ENCODE measurements around the gene C20orf202.
A peak's percentile ranks its signal among the peaks of the same experiment; 100 is the strongest.
"Not testable (repeated sequence)": the region's sequence is repeated elsewhere in the genome, so short reads cannot be mapped to it uniquely, and the experiment has no call there.

C20orf202 gene

DNA sequence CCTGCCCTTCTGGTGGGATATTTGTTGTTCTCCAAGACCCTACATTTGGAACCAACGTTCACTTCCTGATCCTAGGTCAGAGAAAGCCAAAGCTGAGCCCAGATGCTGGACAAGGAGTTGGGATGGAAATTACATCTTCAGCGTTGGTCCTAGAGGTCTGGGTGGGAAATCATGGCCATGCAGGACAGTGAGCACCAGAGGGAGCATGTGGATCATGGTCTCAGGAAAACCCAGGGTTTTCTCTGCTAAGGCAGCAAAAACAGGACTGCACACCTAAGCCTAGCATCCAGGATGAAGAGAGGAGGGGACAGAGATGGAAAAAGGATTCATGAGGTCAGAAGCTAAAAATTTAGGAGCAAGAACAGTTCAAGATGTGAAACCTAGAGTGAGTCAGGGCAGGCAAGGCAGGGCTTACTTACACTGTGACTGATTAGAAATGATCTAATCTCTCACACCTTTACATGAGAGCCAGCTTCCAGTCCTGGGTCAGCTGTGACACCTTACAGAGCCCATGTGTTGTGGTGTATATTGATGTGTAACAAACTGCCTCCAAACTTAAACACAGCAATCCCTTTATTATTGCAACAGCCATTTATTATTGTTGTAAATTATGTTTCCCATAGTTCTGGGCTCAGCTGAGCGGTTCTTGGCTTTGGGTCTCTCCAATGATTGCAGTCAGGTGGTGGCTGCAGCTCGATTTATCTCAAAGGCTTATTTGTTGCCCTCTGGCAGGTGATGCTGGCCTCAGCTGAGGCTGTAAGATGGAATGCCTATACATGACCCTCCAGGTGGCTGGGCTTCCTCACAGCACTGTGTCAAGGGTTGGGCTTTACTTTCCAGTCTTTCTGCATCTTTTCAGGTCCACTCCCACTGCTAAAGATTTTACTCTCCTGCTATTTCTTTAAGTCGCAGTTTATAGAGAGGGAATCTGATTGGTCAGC is 6.5 kb downstream of the C20orf202 start:
- no peak for DNase-seq

DNA sequence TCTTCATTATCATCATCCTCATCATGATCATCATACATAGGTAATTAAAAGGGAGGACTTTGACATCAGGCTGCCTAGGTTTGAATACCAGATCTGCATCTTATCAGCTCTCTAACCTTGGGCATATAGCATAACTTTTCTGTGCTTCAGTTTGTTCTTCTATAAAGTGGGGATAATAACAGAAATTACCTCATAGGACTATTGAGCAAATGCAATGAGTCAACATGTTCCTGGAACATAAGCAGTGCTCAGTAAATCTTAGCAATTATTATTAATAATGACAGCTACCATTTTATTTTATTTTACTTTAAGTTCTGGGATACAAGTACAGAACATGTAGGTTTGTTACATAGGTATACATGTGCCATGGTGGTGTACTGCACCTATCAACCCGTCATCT is 7.2 kb downstream of the C20orf202 start:
- no peak for DNase-seq

DNA sequence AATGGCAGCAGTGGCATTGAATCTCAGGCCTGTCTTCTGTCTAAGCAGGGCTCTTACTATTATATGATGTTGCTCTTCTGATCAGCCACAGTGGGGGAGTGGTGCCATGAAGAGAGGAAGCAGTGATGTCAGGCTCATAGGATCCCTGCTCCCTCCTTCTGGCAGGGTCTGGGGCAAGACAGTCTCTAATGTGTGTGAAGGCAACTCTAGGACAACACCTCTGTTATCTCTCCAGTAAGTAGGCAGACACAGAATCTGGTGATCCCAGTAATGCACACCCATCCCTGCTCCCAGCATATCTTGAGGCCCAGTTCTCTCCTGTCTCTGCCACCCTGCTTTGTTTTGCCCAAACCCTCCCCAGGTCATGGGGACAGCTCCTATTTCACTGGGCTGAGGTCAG is 8.8 kb downstream of the C20orf202 start:
- DNase-seq = no peak

DNA sequence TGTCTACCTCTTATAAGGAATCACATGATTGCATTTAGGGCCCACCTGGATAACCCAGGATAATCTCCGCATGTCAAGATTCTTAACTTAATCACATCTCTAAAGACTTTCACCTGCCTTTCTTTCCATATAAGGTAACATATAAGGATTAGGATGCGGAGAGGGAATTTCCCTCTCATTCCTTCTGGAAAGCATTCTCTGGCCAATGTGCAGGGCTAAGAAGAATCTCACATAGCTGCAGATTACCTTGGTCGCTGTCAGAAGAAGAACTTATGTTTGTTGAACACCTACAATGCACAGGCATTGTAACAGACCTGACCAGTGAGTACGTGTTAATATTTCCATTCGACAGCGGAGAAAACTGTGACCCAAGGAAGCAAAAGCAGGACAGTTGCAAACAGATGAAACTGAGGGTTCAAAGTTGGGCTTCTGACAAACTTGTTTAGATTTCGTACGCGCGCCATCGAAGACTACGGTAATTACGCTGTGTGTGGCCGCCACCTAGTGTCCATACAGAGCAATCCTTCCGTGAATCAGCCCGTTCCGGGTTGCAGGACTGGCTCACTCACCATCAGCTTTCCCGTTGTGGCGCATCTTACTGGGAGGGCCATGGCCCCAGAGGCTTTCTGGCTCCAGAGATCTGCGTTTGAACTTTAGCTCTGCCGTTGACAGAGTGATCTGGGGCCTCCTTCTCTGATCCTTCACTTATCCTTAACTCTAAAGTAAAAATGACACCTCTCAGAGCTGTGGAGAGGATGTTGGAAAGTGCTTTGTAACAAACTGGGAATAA is 9.5 kb downstream of the C20orf202 start:
- peak in 45 of 56 donors; percentile 5 to 78 (median 23) for DNase-seq

DNA sequence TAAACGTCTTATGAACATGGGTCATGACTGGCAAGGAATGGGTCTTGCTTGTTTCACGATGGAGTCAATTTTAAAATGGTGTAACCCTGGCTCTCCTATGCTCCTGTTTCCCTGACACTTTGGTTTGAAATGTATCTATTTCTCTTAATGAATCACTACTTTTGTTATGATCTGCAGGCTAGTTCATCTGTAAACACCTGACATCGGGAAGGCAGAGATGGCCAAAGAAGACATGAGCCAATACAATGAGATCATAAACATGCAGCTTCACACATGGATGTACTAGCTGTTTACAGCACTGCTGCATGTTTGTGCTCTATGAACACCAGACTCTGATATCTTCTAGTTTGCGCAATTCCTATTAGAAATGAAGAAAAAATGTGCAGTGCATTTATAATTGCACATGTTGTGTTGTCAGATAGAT is 11.6 kb downstream of the C20orf202 start:
- DNase-seq = no peak

DNA sequence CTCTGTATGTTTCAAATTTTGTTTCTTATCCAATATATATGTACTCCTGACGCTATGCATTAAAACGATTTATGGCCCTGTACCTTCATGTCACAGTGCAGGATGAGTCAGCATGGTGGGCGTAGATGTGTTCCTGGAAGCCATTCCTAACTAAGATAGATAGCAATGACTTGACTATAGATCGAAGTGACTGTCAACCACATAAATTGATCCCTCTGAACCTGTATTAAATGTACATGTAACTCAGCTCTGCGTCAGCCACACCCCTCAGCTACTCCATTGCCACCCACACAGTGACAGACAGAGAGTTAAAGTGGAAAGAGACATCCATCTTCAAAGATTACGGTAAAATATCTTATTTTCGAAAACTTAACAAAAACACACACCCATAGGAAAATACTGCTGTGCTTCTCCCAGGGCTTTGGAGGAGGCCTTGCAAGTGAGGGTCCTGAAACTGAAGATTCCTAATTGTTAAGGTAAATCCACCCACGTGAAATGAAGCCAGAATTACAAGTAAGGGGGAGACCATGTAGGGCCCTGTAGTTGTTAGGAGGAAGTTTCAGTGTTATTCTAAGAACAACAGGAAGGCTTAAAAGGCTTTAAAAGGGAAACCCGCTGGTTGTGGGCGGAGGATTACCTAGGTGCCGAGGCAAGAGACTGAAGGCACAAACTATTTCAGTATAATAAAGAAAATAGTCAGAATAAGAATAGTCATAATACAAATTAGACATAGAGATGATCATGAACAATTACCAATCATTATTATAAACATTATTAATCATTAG is 12.3 kb downstream of the C20orf202 start:
- DNase-seq = no peak

DNA sequence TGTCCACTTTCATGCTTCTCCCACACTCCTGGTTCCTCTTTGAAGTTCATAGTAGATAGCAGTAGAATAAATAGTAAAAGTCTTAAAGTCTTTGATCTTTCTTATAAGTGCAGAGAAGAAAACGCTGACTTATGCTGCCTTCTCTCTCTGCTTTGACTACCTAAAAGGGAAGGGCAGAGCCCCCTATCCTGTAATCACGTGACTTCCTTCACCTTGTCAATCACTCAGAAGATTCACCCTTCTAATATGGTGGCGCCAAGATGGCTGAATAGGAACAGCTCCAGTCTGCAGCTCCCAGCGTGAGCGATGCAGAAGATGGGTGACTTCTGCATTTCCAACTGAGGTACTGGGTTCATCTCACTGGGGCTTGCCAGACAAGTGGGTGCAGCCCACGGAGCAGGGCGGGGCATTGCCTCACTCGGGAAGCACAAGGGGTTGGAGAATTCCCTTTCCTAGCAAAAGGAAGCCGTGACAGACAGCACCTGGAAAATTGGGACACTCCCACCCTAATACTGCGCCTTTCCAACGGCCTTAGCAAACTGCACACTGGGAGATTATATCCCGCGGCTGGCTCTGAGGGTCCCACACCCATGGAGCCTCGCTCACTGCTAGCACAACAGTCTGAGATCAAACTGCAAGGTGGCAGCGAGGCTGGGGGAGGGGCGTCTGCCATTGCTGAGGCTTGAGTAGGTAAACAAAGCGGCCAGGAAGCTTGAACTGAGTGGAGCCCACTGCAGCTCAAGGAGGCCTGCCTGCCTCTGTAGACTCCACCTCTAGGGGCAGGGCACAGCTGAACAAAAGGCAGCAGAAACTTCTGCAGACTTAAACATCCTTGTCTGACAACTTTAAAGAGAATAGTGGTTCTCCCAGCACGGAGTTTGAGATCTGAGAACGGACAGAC is 13.5 kb downstream of the C20orf202 start:
- DNase-seq = peak in 8 of 56 donors; percentile 7 to 50 (median 32)

DNA sequence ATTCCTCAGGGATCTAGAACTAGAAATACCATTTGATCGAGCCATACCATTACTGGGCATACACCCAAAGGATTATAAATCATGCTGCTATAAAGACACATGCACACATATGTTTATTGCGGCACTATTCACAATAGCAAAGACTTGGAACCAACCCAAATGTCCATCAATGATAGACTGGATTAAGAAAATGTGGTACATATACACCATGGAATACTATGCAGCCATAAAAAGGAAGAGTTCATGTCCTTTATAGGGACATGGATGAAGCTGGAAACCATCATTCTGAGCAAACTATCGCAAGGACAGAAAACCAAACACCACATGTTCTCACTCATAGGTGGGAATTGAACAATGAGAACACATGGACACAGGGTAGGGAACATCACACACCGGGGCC is 19.5 kb downstream of the C20orf202 start:
- not testable (repeated sequence) for DNase-seq

DNA sequence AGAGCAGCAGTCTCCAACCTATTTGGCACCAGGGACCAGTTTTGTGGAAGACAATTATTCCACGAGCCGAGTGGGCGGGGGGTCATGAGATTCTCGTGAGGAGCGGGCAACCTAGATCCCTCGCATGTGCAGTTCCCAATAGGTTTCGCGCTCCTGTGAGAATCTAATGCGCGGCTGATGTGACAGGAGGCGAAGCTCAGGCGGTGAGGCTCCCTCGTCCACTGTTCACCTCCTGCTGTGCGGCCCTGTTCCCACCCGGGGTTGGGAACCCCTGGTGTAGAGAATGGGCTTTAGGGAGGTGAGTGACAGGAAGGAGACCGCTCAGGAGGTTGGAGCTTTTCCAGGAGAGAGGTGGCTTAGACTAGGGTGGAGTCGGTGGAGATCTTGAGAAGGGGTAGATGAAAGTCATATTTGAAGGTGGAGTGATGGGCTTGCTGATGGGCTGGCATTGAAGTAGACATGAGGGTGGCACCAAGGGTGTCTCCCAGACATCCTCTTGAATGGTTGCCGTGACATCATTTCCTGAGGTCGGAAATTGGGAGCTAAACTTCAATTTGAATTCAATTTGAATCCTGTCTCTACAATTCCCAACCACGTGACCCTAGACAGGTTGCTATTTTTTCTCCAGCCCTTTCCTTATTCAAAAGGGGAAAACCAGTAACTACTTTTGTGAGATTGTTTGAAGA is 21.1 kb downstream of the C20orf202 start:
- DNase-seq = no peak

DNA sequence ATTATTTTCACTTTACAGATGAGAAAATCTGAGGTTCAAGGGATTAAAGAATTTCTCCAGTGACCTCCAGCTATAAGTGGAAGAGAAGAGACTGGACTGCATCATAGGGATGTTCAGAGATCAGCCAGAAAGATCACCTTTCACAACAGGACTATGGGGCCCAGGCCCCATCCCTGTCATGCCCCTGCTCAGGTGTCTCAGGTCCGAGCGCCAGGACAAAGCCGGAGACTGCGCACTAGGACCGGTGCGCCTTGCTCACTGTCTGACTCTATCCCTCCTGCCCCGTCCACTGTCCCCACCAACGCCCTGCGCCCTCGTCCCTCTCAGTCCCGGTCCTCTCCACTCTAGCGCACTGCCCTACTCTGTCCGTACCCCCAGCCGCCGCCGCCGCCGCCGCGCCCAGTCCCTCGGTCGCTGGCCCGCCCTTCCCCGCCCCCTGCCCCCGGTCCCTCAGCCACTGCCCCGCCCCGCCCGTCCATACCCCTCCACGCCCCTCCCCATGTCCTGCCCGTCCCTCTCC is 22.1 kb downstream of the C20orf202 start:
- DNase-seq = peak in 1 of 56 donors; percentile 16

DNA sequence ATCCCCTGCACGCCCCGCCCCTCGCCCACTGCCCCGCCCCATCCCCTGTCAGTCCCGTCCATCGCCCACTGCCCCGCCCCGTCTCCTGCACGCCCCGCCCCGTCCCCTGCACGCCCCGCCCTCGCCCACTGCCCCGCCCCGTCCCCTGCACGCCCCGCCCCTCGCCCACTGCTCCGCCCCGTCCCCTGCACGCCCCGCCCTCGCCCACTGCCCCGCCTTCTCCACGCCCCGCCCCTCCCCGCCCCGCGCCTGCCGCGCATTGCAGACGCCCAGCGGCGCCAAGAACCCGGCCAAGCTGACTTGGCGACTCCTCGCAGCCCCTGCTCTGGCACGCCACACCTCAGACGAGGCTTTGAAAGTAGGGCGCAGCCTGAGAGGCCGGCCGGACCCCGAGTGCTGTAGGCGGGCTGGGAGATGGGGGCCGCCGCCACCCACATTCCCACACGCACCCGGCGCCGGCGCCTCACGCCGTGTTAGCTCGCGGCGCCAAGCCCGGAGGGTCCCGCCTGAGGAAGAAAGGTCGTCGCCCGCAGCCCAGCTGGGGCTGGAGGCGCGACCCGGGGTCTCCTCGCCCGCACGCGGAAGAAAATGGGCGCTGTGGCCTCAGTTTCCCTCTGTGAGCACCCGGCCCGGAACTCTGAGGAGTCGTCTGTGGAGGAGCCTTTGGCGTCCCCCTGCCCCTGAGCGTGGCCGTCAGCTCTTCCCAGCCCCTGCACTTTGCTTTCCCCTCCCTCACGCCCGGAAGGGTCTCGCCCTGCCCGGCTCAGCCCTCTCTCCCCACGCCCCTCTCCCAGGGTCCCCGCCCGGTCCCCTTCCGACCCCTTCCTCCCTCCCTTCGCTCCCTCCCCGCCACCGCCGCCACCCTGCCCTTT is 22.8 kb downstream of the C20orf202 start, which contains the start of gene RAD21L1:
TSS of gene RAD21L1 (plus strand) at position 262 of the 872 bp plus-strand sequence. CDS start 2,410 bp downstream, outside the sequence.
- DNase-seq = peak in 52 of 56 donors; percentile 21 to 94 (median 68)

DNA sequence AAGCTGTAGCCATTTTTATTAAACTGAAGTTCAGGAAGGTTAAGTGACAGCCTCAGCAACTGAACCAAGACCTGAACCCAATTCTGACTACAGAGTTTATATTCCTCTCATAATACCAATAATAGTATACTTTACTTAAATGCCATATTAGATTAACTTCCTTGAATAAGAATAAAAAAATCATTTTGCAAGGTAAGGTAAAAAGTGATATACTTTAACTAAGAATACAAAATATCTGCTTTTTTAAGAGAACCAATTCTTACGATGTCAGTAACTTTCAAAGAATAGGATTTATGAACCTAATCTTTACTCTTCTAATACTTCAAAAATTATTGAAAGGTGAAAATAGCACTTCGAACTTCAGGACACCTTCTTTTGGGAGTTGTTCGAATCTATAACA is 26.3 kb downstream of the C20orf202 start:
- no peak for DNase-seq

DNA sequence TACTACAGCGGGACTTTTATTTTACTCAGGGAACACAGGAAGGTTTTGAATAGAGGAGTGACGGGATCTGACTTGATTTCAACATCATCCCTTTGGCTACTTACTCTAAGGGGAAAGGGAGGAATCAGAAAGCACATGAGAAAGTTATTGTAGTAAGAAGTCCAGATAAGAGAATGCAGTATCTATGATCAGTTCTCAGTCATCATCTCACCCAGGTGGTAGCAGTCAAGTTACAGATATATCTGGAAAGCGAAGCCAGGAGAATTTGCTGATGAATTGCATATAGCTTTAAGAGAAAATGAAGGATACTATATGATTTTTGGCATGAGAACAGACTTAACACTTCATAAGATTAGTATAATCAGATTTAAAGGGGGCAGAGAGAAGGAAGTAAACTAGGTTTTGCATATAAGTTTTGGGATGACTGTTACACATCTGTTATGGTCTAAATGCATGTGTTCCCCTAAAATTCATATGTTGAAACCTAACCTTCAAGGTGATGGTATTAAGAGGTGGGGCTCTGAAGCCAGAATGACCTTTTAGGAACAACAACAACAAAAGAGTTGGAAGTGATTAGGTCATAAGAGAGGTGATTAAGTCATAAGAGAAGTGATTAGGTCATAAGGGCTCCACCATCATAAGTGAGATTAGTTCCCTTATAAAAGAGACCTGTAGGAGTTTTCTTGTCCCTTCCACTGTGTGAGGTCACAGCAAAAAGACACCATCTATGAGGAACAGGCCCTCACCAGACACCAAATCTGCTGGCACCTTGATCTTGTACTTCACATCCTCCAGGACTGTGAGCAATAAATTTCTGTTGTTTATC is 29.2 kb downstream of the C20orf202 start:
- no peak for DNase-seq

DNA sequence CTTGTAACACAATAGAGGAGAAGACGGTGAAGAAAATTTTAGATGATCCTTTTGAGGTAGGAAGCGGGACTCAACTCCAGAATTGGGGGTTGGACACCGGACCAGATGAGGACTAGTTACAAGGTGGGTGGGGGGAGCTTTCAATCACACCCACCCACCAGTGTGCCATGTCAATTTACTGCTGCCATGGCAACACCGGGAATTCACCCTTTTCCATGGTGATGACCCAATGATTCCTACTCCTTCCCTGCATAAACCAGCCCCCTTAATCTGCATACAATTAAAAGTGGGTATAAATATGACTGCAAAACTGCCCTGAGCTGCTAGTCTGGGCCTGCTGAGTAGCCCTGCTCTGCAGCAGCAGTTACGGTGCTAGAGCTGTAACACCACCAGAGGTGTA is 37.3 kb downstream of the C20orf202 start:
- no peak for DNase-seq

DNA sequence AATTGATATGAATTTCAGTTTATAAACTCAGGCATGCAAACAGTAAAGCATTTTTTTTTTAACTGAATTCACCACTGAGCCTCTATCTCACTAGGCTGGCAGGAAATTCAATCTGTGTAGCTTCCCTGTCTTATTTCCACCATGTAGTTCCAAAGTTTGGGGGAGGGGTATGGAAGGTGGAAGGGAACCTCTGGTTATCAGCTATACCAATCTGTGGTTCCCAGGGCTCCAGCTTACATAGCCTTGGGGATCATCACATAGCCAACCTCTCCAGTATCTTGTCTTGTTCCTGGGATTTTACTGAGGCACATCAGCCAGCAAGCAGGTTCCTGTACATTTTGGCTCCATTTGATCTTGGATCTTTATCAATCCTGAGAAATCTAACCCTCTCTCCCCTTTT is 38.2 kb downstream of the C20orf202 start:
- DNase-seq = no peak

DNA sequence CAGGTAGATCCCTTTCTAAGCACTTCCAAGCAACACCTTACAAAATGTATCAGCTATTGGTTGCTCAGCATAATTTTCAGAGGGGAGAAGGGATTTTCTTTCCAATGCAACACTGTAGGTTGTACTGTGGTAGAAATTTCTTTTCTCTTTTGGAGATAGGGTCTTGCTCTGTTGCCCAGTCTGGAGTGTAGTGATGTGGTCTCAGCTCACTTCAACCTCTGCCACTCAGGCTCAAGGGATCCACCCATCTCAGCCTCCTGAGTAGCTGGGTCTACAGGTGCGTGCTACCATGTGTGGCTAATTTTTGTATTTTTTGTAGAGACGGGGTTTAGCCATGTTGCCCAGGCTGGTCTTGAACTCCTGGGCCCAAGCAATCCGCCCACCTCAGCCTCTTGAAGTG is 38.8 kb downstream of the C20orf202 start:
- DNase-seq = no peak

DNA sequence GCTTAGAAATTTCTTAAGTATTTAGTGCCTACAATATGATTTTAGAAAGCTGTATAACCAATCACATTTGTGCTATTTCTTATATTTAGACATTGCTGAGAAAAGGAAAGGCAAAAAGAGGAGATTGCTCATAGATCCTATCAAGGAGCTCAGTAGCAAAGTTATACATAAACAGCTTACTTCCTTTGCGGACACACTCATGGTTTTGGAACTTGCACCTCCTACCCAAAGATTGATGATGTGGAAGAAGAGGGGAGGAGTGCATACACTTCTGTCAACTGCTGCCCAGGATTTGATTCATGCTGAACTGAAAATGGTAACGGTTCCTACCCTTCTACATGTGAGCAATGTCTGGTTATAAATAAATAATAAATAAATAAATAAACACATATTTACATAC is 39.3 kb downstream of the C20orf202 start:
- DNase-seq = no peak
